Measurements from ENCODE around the gene CCNG1.
"Not testable (repeated sequence)": the region's sequence is repeated elsewhere in the genome, so short reads cannot be mapped to it uniquely, and the experiment has no call there.

CCNG1 gene

GRCh38 chr5:163445345-163445744 lies 8.0 kb downstream of the CCNG1 start:
- no peak for DNase-seq

GRCh38 chr5:163447191-163447590 lies 9.8 kb downstream of the CCNG1 start:
- DNase-seq, result no peak

- no peak for DNase-seq
Measured at GRCh38 chr5:163447875-163448274, 10.5 kb downstream of the CCNG1 start.

- no peak for DNase-seq
Measured at GRCh38 chr5:163448491-163448890, 11.1 kb downstream of the CCNG1 start.

- no peak for DNase-seq
Measured at GRCh38 chr5:163451489-163451888, 14.1 kb downstream of the CCNG1 start.

- DNase-seq, result no peak
Measured at GRCh38 chr5:163453705-163454104, 16.3 kb downstream of the CCNG1 start.

GRCh38 chr5:163455406-163455805 lies 18.0 kb downstream of the CCNG1 start:
- not testable (repeated sequence) for DNase-seq

GRCh38 chr5:163456029-163456589 lies 18.7 kb downstream of the CCNG1 start:
- DNase-seq, result no peak

- DNase-seq, result no peak
Measured at GRCh38 chr5:163456840-163457239, 19.4 kb downstream of the CCNG1 start.

GRCh38 chr5:163458778-163459385 lies 21.5 kb downstream of the CCNG1 start:
- DNase-seq, result no peak

GRCh38 chr5:163459462-163459818 lies 22.0 kb downstream of the CCNG1 start:
- DNase-seq, result no peak

- peak; percentile 97 for DNase-seq
Measured at GRCh38 chr5:163459819-163460561, 22.6 kb downstream of the CCNG1 start, which contains the start of gene NUDCD2. Gene NUDCD2, minus strand, starts transcription at chr5:163460102. Its CDS starts 52 bp downstream, at chr5:163460050.

GRCh38 chr5:163460562-163461171 lies 23.3 kb downstream of the CCNG1 start, which contains the start of gene HMMR:
Gene HMMR, plus strand, starts transcription at chr5:163460632. Its CDS starts 61 bp downstream, at chr5:163460693.
- no peak for DNase-seq

- DNase-seq, result no peak
Measured at GRCh38 chr5:163463063-163463435, 25.7 kb downstream of the CCNG1 start.

GRCh38 chr5:163467682-163468081 lies 30.3 kb downstream of the CCNG1 start:
- DNase-seq, result no peak

GRCh38 chr5:163473635-163474243 lies 36.3 kb downstream of the CCNG1 start:
- DNase-seq, result peak; percentile 42

GRCh38 chr5:163475411-163475810 lies 38.0 kb downstream of the CCNG1 start:
- no peak for DNase-seq

- DNase-seq, result no peak
Measured at GRCh38 chr5:163478126-163478981, 41.0 kb downstream of the CCNG1 start.

- DNase-seq, result no peak
Measured at GRCh38 chr5:163478982-163479271, 41.5 kb downstream of the CCNG1 start.

- DNase-seq, result peak; percentile 27
Measured at GRCh38 chr5:163489055-163489744, 51.8 kb downstream of the CCNG1 start.

GRCh38 chr5:163489745-163490075 lies 52.3 kb downstream of the CCNG1 start:
- DNase-seq, result no peak

Measured in CD4-positive, alpha-beta T cell treated with Interleukin-21 for 1 hour (primary cell).